Stimulated activated CD8-positive, alpha-beta memory T cell treated with anti-CD3 and anti-CD28 coated beads, Interleukin-12 subunit alpha, Interleukin-12 subunit beta, amount 100 ng/mL, for 4 hours (primary cell): ENCODE data around the gene SCARF2.
"Not testable (repeated sequence)": the region's sequence is repeated elsewhere in the genome, so short reads cannot be mapped to it uniquely, and the experiment has no call there.

Experiments
- DNase-seq: peaks from one replicate; pipeline ENCODE4 v3.0.0-alpha.2; 2020; ENCODE audit warnings: low read depth

The SCARF2 gene

DNA sequence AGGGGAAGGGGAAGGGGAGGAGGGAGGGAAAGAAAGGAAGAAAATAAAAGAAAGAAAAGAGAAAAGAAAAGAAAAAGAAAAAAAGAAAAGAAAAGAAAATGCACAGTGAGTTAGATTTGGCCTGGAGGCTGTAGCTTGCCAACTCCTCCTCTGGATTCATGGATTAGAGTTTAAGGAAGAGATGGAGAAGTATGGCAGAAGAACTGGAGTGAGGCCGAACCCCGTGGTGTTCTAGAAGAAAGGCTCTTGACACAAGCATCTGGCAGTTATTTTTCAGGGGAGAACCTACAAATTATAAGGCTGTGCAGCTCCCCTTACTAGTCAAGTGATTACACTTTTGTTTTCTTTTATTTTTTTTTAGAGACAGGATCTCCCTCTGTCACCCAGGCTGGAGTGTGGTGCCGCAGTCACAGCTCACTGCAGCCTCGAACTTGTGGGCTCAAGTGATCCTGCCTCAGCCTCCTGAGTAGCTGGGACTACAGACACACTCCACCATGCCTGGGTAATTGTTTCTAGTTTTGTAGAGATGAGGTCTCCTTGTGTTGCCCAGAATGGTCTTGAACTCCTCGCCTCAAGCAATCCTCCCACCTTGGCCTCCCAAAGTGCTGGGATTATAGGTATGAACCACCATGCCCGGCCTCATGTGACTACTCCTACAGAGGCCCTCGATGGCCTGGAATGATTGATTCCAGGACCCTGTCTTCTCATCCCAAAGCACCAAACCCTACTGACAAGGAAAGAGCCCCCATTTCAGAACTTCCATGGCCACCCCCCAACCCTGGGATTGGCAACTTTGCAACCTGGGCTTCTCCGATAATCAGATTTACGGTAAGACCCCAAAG, 24.2 kb downstream of the SCARF2 start:
- no peak for DNase-seq

DNA sequence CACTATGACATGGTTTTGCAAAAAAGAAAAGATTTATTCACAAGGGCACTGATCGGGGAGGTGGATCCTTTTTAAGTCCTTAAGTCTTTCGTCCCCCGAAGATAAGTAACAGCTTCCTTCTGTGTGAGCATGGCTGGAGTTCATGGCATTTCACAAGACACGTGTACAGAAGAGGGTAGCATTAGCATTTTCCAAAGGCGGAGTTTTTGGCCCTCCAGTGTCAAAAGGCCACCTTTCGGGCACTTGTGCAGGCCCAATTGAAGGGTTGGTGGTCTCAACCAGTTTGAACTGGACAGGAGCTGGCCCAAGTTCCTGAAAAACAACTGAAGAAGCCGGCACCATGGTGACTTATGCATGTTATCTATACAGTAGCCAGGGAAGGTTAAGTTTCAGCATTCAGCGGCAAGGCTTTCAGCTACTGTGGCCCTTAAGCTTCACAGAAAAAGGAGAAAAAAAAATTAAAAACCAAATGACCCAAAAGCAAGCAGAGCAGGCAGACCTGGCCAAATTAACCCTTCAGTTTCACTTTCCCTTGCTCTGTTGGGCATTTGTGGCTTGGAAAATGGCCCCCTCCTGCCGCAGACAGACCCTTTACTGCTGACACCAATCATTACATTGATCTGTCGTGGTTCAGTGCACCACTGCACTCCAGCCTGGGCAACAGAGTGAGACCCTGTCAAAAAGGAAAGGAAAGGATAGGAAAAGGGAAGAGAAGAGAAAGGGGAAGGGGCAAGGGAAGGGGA, 25.0 kb downstream of the SCARF2 start:
- DNase-seq = no peak

DNA sequence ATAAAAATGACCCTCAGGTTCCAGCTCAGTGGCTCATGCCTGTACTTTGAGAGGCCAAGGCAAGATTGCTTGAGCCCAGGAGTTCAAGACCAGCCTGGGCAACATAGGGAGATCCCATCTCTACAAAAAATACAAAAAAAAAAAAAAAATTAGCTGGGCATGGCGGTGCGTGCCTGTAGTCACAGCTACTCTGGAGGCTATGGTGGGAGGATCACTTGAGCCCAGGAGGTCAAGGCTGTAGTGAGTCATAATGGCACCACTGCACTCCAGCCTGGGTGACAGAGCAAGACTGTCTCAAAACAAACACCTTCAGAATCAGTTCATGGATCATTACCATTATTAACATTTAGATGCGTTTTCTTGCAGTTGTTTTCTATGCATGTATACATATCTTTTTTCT, 28.2 kb downstream of the SCARF2 start:
- not testable (repeated sequence) for DNase-seq

DNA sequence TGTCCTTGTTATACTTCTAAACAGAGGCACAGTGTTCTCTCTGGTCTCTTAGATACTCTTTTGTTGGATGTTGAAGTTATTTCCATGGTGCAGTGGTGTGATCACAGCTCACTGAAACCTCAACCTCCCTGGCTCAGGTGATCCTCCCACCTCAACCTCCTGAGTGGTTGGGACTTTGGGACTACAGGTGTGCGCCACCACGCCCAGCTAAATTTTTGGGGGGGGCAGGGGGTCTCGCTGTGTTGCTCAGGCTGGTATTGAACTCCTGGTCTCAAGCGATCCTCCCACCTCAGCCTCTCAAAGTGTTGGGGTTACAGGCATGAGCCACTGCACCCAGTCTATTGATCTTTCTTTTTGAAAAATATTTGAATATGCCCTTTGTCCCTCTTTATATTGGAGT, 28.7 kb downstream of the SCARF2 start:
- no peak for DNase-seq

DNA sequence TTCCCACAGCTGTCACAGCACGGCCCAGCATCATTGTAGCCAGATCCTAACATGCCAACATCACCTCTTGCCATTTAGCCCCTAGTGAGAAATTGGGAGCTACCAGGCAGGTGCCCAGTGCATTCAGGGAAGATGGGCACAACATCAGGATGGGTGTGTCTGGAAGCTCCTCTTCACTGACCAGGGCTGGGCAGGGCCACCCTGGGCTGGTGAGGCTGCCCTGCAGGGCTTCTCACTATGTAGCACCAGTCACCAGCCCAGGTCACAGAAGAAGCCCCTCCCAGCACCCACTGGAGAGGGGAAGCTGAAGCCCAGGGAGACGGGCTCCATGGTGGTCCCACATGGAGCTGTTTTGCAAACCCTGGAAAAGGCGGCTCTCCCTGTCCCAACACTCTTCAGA, 29.8 kb downstream of the SCARF2 start:
- no peak for DNase-seq

DNA sequence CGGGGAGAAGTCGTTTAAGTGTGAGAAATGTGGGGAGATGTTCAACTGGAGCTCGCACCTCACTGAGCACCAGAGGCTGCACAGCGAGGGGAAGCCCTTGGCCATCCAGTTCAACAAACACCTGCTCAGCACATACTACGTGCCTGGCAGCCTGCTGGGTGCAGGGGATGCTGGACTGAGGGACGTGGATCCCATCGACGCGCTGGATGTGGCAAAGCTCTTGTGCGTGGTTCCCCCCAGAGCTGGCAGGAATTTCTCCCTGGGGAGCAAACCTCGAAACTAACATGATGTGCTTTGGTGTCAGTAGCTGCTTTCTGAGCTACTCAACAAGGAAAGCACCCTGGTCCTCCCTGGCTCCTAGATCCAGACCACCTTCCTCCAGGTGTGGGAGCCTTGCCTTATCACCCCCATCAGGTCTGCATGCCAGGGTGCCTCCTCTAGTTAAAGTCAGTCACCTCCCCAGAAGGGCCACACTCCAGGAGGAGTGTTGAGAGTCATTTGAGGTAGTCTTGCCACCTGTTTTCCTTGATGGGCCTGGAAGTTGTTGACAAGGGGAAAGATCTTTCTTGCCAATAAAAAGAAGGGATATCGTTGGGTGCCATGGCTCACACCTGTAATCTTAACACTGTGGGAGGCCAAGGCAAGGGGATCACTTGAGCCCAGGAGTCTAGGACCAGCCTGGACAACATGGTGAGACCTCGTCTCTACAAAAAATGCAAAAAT, 30.8 kb downstream of the SCARF2 start:
- DNase-seq = no peak

DNA sequence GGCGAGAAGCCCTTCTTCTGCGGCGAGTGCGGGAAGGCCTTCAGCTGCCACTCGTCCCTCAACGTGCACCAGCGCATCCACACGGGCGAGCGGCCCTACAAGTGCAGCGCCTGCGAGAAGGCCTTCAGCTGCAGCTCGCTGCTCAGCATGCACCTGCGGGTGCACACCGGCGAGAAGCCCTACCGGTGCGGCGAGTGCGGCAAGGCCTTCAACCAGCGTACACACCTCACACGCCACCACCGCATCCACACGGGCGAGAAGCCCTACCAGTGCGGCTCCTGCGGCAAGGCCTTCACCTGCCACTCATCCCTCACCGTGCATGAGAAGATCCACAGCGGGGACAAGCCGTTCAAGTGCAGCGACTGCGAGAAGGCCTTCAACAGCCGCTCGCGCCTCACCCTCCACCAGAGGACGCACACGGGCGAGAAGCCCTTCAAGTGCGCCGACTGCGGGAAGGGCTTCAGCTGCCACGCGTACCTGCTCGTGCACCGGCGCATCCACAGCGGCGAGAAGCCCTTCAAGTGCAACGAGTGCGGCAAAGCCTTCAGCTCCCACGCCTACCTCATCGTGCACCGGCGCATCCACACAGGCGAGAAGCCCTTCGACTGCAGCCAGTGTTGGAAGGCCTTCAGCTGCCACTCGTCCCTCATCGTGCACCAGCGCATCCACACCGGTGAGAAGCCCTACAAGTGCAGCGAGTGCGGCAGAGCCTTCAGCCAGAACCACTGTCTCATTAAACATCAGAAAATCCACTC, 31.5 kb downstream of the SCARF2 start:
- no peak for DNase-seq

DNA sequence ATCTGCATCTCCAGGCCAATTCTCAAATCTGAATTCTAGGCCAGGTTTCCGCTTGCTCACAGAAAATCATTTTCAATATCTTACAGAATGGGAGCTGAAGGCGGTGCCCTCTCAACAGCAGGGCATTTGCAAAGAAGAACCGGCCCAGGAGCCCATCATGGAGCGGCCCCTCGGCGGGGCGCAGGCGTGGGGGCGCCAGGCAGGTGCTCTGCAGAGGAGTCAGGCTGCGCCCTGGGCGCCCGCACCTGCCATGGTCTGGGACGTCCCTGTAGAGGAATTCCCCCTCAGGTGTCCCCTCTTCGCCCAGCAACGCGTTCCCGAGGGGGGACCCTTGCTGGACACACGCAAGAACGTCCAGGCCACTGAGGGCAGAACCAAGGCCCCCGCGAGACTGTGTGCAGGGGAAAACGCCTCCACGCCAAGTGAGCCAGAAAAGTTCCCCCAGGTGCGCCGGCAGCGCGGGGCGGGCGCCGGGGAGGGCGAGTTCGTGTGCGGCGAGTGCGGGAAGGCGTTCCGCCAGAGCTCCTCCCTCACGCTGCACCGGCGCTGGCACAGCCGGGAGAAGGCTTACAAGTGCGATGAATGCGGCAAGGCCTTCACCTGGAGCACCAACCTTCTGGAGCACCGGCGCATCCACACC, 32.2 kb downstream of the SCARF2 start:
- DNase-seq = no peak

DNA sequence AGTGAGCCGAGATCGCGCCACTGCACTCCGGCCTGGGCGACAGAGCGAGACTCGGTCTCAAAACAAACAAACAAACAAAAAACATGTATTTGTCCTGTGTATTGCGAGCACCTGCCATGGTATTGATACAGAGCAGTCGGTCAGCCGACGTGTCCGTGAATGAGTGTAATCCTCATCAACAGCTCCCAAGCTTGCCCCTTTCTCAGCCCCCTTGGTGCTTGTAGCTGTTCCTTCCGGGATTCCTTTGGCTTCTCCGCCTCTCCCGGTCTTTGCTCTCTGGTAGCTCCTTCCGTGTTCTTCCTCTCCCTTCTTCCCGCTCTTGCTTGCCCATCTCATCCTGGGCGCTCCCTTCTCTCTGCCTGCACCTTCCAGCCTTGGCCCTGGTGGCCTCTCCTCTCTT, 32.7 kb downstream of the SCARF2 start:
- DNase-seq = no peak

DNA sequence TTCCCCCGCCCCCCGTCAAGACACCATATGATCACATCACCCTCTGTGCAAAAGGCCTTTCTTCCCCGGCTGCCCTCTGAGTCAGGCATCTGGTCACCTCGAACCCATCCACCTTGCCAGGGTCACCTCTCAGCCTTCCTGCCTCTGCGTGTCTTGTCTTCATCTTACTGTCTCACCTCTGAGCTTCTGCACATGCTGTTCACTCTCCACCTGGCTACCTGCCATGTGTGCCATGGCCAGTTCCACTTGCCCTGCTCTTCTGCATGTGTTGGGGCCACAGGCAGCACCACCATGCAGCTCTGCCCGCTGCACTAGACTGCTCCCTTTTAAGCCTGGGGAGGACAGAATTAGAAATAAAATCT, 33.9 kb downstream of the SCARF2 start:
- DNase-seq = no peak

DNA sequence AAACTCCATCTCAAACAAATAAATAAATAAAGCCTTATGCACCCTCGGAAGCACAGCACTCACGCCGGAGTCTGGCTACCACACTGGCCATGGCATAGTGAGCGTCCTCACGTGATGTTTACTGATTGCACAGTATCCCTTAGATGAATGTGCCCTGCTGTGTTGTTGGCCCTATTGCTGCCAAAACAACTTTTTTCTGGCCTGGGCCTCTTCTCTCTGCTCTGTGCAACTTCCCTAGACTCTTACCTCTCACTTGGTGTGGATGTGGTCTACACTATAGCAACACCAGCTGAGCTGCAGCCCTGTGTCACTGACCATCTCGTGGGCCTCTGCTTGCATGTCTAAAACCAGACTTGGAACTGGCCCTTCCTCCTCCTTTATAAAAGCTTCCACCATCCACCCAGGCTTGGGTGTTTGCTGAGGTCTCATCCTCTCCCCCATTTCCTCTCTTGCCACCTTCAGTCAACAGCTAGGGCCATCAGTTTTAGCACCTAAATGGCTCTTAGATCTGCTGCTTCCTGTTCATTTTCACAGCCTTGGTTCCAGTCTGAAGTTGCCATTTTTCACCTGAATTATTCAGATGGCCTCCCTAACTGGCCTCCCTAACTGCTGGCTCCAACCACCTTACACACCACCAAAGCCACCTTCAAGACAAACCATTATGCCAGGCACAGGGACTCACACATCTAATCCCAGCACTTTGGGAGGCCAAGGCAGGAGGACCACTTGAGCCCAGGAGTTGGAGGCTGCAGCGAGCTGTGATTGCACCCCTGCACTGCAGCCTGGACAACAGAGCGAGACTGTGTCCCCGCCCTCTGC, 34.5 kb downstream of the SCARF2 start:
- DNase-seq = no peak

DNA sequence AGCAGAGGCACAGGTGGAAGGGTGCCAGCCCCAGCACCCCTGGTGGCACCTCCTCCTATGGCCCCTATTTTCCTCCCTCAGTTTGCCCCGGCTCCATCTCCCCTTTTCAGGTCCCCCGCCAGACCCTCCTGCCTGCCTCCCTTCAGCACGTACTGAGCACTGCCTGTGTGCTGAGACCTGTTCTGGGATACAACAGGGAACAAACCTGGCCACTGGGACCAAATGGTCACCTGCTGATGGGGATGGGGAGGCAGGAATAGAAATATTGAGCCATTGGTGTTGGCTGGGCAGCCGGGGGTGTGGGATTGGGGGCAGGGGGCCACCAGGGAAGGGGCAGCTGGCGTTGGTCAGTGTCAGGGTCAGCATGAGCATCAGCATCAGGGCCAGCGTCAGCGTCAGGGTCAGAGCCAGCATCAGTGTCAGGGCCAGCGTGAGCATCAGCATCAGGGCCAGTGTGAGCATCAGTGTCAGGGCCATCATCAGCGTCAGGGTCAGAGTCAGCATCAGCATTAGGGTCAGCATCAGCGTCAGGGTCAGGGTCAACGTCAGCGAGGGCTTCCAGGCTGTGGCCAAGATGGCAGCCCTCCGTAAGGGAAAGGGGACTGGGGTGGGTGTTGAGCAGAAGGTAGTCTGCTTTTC, 36.1 kb downstream of the SCARF2 start:
- no peak for DNase-seq

DNA sequence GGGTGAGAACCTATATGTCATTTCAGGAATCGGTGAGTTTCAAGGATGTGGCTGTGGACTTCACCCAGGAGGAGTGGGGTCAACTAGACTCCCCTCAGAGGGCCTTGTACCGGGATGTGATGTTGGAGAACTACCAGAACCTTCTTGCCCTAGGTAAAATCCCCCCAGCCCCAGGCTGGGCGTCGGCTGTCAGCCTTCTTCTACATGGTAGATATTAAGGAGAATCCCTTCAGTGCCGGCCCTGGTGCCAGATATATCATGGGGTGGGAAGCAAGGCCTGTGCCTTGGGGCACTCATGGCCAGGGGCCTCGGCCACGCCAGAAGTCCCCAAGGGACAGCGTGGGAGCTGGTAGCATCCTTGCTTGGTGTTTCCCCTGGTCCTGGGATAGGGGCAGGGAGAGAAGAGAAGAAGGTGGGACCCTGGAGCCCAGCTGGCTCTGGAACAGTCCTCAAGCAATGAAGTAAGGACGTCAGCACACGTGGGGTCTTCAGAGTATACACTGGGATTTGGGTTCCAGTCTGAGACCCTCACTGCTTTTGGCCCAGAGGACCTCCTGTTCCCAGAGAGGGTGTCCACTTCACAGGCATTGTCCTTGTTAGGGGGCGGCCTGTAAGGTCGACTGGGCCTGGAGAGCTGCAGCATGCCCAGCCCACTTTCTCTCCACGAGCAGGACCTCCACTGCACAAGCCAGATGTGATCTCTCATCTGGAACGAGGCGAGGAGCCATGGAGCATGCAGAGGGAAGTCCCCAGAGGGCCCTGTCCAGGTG, 36.8 kb downstream of the SCARF2 start:
- DNase-seq = no peak

DNA sequence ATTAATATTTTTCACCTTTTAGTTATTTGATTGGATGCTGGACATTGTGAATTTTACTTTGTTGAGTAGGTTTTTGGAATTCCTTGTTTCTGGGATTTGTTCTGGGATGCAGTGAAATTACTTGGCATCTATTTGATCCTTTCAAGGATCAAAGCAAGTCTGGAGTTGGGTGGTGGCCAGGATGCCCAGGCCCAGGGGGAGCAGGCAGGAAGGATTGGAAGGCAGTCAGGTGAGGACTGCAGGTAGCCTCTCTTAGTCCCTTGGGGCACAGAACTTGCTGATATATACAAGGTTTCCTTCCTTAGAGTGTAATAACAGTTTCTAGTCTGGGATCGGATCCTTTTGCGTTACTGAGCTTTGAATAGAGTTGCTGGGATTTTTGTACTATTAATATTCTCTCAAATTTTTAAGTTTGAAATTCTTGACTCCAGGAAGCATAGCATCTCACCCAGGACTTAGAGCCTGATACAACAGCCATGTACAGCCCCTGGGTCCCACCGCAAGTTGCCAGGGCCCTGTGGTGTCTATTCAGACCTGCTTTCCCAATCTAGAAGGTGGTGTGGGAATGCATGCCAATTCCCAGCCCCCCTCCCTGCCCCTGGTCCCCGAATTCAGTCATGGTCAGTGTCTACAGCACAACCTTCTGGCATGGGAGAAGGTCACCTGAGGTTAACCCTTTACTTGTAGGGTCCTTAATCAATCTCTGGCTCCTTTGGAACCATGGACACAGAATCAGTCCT, 37.6 kb downstream of the SCARF2 start:
- no peak for DNase-seq

DNA sequence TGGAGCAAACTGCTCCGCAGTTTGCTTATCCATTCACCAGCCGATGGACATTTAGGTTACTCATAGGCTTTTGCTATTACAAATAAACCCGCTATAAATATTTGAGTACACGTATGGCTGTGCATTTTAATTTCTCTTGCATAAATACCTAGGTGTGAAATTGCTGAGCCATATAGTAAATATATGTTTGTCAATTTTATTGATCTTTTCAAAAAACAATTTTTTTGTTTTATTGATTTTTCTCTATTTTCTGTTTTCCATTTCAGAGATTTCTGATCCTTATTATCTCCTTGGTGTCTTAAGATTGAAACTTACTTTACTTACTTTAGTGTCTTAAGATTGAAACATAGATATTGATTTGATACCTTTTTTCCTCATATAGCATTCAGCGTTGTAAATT, 39.2 kb downstream of the SCARF2 start:
- DNase-seq = no peak

DNA sequence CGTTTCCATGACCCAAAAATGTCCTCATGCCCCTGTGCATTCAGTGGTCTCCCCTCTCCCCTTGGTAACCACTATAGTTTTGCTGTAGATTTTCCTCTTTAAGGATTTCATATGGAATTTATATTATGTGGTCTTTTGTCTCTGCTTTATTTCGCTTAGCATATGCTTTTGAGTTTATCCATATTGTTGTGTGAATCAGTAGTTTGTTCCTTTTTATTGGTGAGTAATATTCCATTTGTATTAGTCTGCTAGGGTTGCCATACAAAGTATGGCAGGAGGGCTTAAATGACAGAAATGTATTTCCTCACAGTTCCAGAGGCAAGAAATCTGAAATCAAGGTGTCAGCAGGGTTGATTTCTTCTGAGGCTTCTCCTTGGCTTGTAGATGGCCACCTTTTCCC, 40.1 kb downstream of the SCARF2 start:
- DNase-seq = no peak

DNA sequence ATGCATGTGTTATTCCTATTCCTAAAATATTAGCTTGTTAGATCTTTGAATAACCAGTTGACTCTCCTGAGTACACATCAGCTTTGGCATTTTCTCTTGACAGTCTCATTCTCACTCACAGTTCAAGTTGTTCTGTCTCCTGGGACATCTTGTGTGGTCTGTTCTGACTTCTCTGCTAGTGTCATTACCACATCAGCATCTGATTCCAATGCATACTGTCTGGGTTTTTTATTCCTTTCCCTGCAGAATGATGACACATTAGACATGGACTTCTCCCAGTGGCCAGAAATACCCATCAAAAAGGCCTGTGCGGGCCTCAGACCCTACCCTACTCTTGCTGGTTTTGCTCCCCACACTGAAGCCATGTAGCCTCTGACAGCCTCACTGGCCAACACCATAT, 41.0 kb downstream of the SCARF2 start:
- no peak for DNase-seq

DNA sequence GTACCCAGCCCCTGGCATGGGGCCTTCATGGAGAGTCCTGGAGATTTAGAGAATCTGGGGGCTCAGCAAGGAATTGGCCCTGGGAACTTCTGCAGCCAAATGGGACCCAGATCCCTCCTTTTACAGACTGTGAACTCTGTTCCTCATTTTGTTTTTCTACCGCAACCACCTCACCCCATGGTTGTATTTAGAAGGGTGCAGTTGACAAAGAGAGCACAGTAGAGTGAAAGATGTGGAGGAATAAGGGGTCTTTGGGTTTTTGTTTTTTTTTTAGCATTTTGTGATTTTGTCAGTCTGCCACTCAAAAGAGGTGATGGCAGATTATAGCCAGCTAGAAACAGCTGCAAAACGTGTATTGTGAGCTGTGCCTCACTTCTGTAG, 41.7 kb downstream of the SCARF2 start:
- no peak for DNase-seq
